Measurements from ENCODE around the gene GAP43. TPM values are rescaled to one million over a fixed set of nuclear protein-coding genes. Genes with fewer than 3 reads are reported as not detected.

Gene GAP43
- total RNA-seq, 1 donor from 2014 or later: not detected

DNA sequence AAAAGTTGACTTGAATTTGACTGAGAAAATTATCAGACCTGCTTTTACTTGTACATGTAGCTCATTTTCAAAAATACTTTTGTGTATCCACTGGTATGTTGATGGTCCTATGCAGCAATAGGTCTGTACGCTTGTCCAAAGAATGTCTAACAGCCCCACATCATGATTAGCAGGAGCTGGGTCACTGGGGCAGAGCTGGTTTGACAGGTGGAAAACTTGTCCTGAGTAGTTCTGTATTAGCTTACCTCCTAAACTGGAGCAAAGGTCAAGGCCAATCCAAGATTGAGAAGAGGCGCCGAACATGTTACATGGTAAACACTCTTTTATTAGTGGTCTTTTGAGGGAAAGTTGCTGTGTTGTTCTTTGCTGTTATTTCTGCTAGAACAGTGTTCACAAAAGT, 50.6 kb downstream of the GAP43 start:
- DNase-seq (ENCODE audit: low read depth) (no peak), FAIRE-seq (no peak)
- Histone ChIP-seq H3K36me3 (ENCODE audit: control insufficient read depth, insufficient read depth, low read length) (no peaks in the 10 kb centered on the region), H3K4me3 (ENCODE audit: low read depth, low read length) (no peak overlapping the region), H3K27me3 (ENCODE audit: control insufficient read depth, insufficient read depth, low read length) (peaks cover 3% of the 10 kb centered on the region)
- TF ChIP-seq CTCF (IDR thresholded peaks at IDR 0.05; ENCODE audit: insufficient read depth, low read length, severe bottlenecking): no peak

DNA sequence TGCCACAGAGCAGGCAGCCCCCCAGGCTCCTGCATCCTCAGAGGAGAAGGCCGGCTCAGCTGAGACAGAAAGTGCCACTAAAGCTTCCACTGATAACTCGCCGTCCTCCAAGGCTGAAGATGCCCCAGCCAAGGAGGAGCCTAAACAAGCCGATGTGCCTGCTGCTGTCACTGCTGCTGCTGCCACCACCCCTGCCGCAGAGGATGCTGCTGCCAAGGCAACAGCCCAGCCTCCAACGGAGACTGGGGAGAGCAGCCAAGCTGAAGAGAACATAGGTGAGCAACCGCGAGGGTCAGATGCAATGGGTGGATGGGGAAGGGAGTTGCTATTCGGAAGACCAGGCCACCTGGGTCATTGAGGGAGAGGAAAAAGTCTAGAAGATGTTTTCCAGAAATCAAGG, 53.0 kb downstream of the GAP43 start:
- FAIRE-seq (no peak), DNase-seq (ENCODE audit: low read depth) (no peak)
- no peak for TF ChIP-seq CTCF (IDR thresholded peaks at IDR 0.05; ENCODE audit: insufficient read depth, low read length, severe bottlenecking)
- Histone ChIP-seq H3K36me3 (ENCODE audit: control insufficient read depth, insufficient read depth, low read length) (no peaks in the 10 kb centered on the region), H3K27me3 (ENCODE audit: control insufficient read depth, insufficient read depth, low read length) (peaks cover 3% of the 10 kb centered on the region), H3K4me3 (ENCODE audit: low read depth, low read length) (no peak overlapping the region)

GRCh38 chr3:115680803-115681345, 57.6 kb downstream of the GAP43 start:
- FAIRE-seq: no peak
- no peak for DNase-seq (ENCODE audit: low read depth)
- no peak overlapping the region for H3K4me3 ChIP-seq (ENCODE audit: low read depth, low read length)
- no peak for TF ChIP-seq CTCF (IDR thresholded peaks at IDR 0.05; ENCODE audit: insufficient read depth, low read length, severe bottlenecking)
- H3K36me3 ChIP-seq (ENCODE audit: control insufficient read depth, insufficient read depth, low read length): no peaks in the 10 kb centered on the region
- H3K27me3 ChIP-seq (ENCODE audit: control insufficient read depth, insufficient read depth, low read length): peaks cover 2% of the 10 kb centered on the region

DNA sequence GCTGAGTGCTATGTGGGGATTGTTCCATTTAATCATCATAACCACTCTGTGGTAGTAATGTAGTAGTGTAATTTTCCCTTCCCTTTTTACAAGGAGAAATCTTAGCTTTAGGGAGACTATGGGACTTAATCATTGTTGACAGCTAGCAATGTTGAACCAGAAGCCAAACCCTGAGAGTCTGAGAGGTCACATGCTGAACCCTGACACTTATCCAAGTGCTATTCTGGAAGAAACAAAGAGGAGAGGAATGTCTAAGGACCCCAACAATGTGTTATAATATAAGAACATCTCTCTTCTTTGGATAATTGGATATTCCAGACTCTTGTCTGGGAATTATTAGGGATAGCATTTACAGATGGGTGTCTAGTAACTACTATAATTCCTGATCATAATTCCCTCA, 58.4 kb downstream of the GAP43 start:
- no peaks in the 10 kb centered on the region for H3K36me3 ChIP-seq (ENCODE audit: control insufficient read depth, insufficient read depth, low read length)
- peaks cover 2% of the 10 kb centered on the region for H3K27me3 ChIP-seq (ENCODE audit: control insufficient read depth, insufficient read depth, low read length)
- FAIRE-seq (no peak), DNase-seq (ENCODE audit: low read depth) (no peak)
- TF ChIP-seq CTCF (IDR thresholded peaks at IDR 0.05; ENCODE audit: insufficient read depth, low read length, severe bottlenecking): no peak
- no peak overlapping the region for H3K4me3 ChIP-seq (ENCODE audit: low read depth, low read length)

DNA sequence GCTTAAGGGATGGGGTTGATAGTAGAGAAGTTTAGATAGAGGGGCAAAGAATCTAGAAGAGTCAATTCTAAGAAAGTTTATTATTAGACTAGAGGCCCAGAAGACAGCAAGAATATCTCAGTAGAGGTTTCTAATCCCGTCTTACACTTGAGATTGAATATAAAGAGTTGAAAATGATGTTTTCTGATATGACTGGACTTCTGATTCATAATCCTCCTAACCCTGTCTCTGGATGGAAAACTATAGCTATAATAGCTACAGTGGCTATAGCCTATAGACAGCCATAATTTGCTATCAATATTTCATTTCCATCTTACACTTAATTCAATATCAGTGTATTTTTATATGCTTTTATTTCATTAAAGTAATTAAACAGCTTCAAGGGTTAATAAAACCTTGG, 60.0 kb downstream of the GAP43 start:
- FAIRE-seq: no peak
- no peak for TF ChIP-seq CTCF (IDR thresholded peaks at IDR 0.05; ENCODE audit: insufficient read depth, low read length, severe bottlenecking)
- Histone ChIP-seq H3K4me3 (ENCODE audit: low read depth, low read length) (no peak overlapping the region), H3K36me3 (ENCODE audit: control insufficient read depth, insufficient read depth, low read length) (no peaks in the 10 kb centered on the region), H3K27me3 (ENCODE audit: control insufficient read depth, insufficient read depth, low read length) (peaks cover 2% of the 10 kb centered on the region)
- no peak for DNase-seq (ENCODE audit: low read depth)

DNA sequence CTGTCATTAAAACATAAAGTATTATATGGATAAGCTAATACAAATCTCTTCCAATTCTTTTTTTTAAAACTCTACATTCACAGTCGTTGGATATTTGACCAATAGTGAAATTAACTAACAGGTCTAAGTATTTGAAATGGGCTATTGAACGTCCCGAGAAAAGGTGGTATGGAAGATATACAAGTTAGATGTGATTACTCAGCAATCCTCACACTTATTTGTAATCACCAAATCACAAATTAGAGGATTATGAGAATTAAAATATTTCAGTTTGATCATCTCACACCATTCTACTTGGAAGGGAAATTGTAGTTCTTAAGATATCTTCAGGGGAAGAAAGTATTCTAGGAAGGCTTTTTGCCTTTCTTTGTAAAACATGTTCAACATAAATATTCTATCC, 60.5 kb downstream of the GAP43 start:
- Histone ChIP-seq H3K4me3 (ENCODE audit: low read depth, low read length) (no peak overlapping the region), H3K27me3 (ENCODE audit: control insufficient read depth, insufficient read depth, low read length) (peaks cover under 1% of the 10 kb centered on the region), H3K36me3 (ENCODE audit: control insufficient read depth, insufficient read depth, low read length) (no peaks in the 10 kb centered on the region)
- TF ChIP-seq CTCF (IDR thresholded peaks at IDR 0.05; ENCODE audit: insufficient read depth, low read length, severe bottlenecking): no peak
- DNase-seq (ENCODE audit: low read depth) (no peak), FAIRE-seq (no peak)

Data from bronchial epithelial cell (primary cell).